Keratinocyte (primary cell): ENCODE measurements around the gene AIG1.

Experiments
- EZH2 ChIP-seq: IDR thresholded peaks from one replicate; pipeline ENCODE4 v1.6.1; 2012; ENCODE audit warnings: inconsistent platforms, mild to moderate bottlenecking, low read length, moderate library complexity
- TF ChIP-seq, protein P1 (sequence below), 3 experiments: IDR thresholded peaks in 1 of 3; conservative IDR thresholded peaks in 1 of 3; optimal IDR thresholded peaks in 1 of 3; 2 replicates in 2 of 3; 3 replicates in 1 of 3; pipeline versions ENCODE3 to v1.5.1; 2011; ENCODE audit warnings: low read length in 3 of 3, mild to moderate bottlenecking in 3 of 3, moderate library complexity in 2 of 3, control low read depth in 1 of 3, inconsistent platforms in 1 of 3; ENCODE audit not compliant: insufficient read depth in 2 of 3; ENCODE audit errors: extremely low read depth in 1 of 3

- TF ChIP-seq, protein P1, sequence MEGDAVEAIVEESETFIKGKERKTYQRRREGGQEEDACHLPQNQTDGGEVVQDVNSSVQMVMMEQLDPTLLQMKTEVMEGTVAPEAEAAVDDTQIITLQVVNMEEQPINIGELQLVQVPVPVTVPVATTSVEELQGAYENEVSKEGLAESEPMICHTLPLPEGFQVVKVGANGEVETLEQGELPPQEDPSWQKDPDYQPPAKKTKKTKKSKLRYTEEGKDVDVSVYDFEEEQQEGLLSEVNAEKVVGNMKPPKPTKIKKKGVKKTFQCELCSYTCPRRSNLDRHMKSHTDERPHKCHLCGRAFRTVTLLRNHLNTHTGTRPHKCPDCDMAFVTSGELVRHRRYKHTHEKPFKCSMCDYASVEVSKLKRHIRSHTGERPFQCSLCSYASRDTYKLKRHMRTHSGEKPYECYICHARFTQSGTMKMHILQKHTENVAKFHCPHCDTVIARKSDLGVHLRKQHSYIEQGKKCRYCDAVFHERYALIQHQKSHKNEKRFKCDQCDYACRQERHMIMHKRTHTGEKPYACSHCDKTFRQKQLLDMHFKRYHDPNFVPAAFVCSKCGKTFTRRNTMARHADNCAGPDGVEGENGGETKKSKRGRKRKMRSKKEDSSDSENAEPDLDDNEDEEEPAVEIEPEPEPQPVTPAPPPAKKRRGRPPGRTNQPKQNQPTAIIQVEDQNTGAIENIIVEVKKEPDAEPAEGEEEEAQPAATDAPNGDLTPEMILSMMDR (optimal IDR thresholded peaks at IDR 0.05 in 1 of 3, IDR thresholded peaks at IDR 0.05 in 1 of 3, conservative IDR thresholded peaks at IDR 0.05 in 1 of 3; ENCODE audit: extremely low read depth in 1 of 3, insufficient read depth in 2 of 3, low read length in 3 of 3), result no peak
- no peak for TF ChIP-seq EZH2
These were observed 288.8 kb downstream of the AIG1 start for GRCh38 chr6:143349530-143349929.
